GM18951 (cell line): ENCODE results near the gene MORN3.
"Not testable (repeated sequence)": the region's sequence is repeated elsewhere in the genome, so short reads cannot be mapped to it uniquely, and the experiment has no call there.

ENCODE experiments used
- POLR2A ChIP-seq: IDR thresholded peaks from 4 replicates; pipeline ENCODE4 v1.6.1; 2011; ENCODE audit warnings: mild to moderate bottlenecking; ENCODE audit not compliant: insufficient read length, insufficient read depth; ENCODE audit errors: extremely low read depth
- in situ Hi-C: fragments of 300-500 bp; cut with MboI; formaldehyde crosslinking; loops from one replicate; pipeline ENCODE4 v1.12.0; 2022; ENCODE audit warnings: low sequenced_read_pairs, mixed read lengths, inconsistent platforms; ENCODE audit not compliant: unreplicated experiment

Gene MORN3

DNA sequence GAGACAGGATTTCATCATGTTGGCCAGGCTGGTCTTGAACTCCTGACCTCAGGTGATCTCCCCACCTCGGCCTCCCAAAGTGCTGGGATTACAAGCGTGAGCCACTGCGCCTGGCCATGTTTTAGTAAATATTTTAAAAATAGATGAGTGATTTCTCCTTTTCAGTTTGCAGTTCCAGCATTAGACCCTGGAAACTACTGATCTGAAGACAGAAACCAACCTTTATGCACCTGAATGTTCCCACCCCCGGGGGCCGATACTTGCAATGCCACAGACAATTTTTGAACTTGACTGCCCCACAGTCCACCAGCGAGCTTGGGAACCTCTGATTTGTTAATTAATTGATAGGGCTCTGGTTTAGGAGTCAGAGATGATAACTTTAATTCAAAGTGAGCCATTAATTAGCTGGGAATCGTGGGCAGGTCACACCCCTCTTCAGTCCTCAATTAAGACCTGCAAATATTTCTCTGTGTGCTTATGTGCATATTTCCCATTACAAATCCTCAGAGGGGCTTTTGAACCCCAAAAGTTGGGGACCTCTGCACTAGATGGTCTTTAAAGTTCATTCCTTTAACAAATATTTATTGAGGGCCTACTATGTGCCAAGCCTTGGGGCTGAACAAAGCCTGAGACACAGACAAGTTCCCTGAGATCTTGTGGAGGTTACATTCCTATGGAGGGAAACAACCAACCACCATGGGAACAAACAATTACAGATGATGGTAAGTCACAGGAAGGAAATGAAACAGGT is 39.0 kb upstream of the MORN3 start:
- in situ Hi-C loops, result no loop called here
- TF ChIP-seq POLR2A, result no peak

DNA sequence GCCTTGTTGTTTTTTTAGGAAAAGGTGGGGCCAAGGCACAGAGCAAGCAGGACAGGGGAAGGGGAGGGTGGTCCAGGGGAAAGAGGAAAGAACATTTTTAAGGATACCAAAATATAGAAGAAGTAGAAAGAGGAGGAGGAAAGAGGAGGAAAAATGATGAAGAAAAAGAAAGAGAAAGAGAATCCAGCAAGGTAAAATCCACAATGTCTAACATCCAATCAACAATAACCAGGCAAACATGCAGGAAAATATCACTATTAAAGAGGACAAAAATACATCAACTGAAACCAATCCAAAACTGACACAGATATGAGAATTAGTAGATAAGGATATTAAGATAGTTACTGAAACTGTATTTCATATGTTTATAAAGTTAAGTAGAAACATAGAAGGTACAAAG is 36.1 kb upstream of the MORN3 start:
- in situ Hi-C loops, result no loop called here
- TF ChIP-seq POLR2A, result no peak

DNA sequence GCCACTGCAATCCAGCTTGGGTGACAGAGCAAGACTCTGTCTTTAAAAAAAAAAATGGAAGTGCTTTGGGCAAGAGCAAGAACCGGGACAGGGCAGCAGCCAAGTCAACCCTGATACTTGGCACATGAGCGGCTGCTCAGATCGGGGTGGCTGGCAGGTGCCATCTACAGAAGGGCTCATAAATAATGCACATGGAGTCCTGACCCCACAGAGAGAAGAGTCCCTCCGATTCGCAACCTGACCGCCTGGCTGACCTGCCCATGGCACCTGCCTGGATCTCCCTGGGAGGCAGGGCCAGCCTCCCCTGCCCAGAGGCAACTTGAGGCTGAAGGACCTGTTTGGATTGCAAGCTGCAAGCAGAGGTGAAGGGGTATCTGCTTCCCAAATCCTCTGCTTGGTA is 33.5 kb upstream of the MORN3 start:
- no peak for TF ChIP-seq POLR2A
- in situ Hi-C loops, result no loop called here

DNA sequence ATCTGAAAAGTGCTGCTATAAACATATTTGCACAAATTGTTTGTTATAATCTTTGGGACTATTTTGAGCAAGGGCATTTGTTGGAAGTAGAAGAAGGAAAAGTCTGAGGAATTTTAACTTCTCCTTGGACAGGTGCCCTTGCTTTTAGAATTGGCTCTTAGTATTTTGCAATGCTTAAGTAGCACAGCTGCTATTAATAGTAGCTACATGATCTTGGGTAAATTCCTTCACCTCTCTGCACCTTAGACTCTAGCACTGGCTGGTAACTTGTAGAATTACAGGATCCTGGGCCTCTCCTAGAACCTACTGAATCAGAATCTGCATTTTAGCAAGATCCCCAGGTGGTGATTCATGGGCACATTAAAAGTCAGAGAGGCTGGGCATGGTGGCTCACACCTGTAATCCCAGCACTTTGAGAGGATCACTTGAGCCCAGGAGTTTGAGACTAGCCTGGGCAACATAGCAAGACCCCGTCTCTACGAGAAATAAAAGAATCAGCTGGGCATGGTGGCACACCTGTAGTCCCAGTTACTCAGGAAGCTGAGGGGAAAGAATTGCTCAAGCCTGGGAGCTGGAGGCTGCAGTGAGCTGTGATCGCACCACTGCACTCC is 32.3 kb upstream of the MORN3 start:
- no peak for TF ChIP-seq POLR2A
- in situ Hi-C loops, result no loop called here

GRCh38 chr12:121697861-121698260 is 28.4 kb upstream of the MORN3 start:
- in situ Hi-C loops, result not testable (repeated sequence)

DNA sequence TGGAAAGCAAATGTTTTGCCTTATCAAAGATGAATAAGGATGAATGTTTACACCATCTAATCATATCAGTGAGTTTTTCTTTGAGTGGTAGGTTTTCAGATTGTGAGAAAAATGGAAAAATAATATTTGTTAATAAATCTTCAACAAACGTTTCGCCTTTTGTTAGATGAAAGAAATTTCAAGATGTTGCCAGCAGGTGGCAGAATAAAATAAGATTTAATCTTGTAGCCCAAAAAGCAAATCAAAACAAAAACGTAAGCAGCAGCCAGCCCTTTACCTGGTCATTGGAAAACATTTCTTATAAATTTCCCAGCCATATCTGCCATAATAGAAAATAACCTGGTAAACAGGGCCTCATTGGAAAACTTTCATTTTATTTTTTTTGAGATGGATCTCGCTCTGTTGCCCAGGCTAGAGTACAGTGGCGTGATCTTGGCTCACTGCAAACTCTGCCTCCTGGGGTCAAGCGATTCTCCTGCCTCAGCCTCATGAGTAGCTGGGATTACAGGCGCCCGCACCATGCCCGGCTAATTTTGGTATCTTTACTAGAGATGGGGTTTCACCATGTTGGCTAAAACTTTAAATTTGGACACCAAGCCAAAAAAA is 27.7 kb upstream of the MORN3 start:
- in situ Hi-C loops, result no loop called here
- TF ChIP-seq POLR2A, result no peak

GRCh38 chr12:121693155-121693687 is 23.8 kb upstream of the MORN3 start:
- TF ChIP-seq POLR2A, result no peak
- in situ Hi-C loops, result loop anchor here (5.0 kb wide), 1 partner anchor 99 kb away; the partner anchor contains the start of gene RHOF

- in situ Hi-C loops, result loop anchor here (5.0 kb wide), 1 partner anchor 100 kb away; the partner anchor contains the start of gene RHOF
Observed at GRCh38 chr12:121692744-121693143, 23.3 kb upstream of the MORN3 start.

- no peak for TF ChIP-seq POLR2A
- in situ Hi-C loops, result no loop called here
Observed at GRCh38 chr12:121689430-121689829, 20.0 kb upstream of the MORN3 start.

GRCh38 chr12:121688966-121689365 is 19.5 kb upstream of the MORN3 start:
- in situ Hi-C loops, result no loop called here
- no peak for TF ChIP-seq POLR2A

DNA sequence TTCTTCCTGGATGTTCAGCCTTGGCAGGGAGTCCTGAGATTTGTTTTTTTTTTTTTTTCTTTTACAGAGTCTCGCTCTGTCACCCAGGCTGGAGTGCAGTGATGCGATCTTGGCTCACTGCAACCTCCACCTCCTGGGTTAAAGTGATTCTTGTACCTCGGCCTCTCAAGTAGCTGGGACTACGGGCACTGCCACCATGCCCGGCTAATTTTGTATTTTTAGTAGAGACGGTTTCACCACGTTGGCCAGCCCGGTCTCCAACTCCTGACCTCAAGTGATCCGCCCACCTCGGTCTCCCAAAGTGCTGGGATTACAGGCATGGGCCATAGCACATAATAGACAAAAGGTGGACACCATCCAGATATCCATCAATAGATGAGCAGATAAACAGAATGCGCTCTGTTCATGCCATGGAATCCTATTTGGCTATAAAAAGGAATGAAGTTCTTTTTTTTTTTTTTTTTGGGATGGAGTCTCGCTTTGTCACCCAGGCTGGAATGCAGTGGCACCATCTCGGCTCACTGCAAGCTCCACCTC is 10.3 kb upstream of the MORN3 start:
- in situ Hi-C loops, result loop anchor here (10.0 kb wide), 1 partner anchor 185 kb away; no protein-coding TSS in a partner anchor

- in situ Hi-C loops, result loop anchor here (10.0 kb wide), 1 partner anchor 184 kb away; no protein-coding TSS in a partner anchor
- TF ChIP-seq POLR2A, result no peak
Observed at GRCh38 chr12:121678716-121679300, 9.4 kb upstream of the MORN3 start.

- TF ChIP-seq POLR2A, result no peak
- in situ Hi-C loops, result loop anchor here (10.0 kb wide), 1 partner anchor 184 kb away; no protein-coding TSS in a partner anchor
Observed at GRCh38 chr12:121678305-121678704, 8.9 kb upstream of the MORN3 start.

GRCh38 chr12:121676190-121676589 is 6.7 kb upstream of the MORN3 start:
- in situ Hi-C loops, result loop anchor here (10.0 kb wide), 1 partner anchor 181 kb away; no protein-coding TSS in a partner anchor
- TF ChIP-seq POLR2A, result no peak
